Measurements from ENCODE around the gene KIF1C. TPM values are rescaled to one million over a fixed set of nuclear protein-coding genes. Genes with fewer than 3 reads are reported as not detected.

Gene KIF1C
- total and polyA plus RNA-seq, 9 of the 15 experiments (the other 6 are each of a cell fraction or from before 2014, with no cell fraction given) = 0.38 to 68.4 (median 25.1) TPM

- no peak for TF ChIP-seq REST (IDR thresholded peaks at IDR 0.05; ENCODE audit: borderline replicate concordance)
- peak; percentile 37; the same call in 1 of the 2 replicates for TF ChIP-seq REST (CRISPR knock-in tag; IDR thresholded peaks at IDR 0.05; ENCODE audit: low read depth)
- TF ChIP-seq TARDBP (IDR thresholded peaks at IDR 0.05) = no peak
- 0 out of 2 replicates have a peak, but pooled peaks have one; percentile 60 for TF ChIP-seq ZBTB17 (CRISPR knock-in tag; IDR thresholded peaks at IDR 0.05)
- TF ChIP-seq CREM (IDR thresholded peaks at IDR 0.05; ENCODE audit: low read depth) = peak; percentile 65
- no peak for TF ChIP-seq ZFP91 (CRISPR knock-in tag; IDR thresholded peaks at IDR 0.05)
- peak in 1 of 2 experiments; percentile 97; a peak in 2 of 4 replicates for TF ChIP-seq MLLT1 (IDR thresholded peaks at IDR 0.05)
- no peak for TF ChIP-seq MIER1 (IDR thresholded peaks at IDR 0.05; ENCODE audit: low read depth)
- TF ChIP-seq KDM2B (CRISPR knock-in tag; IDR thresholded peaks at IDR 0.05) = no peak
- TF ChIP-seq PRPF4 (IDR thresholded peaks at IDR 0.05; ENCODE audit: insufficient read depth, low read depth, low read length, poor library complexity, severe bottlenecking) = no peak
- TF ChIP-seq ZNF551 (CRISPR knock-in tag; IDR thresholded peaks at IDR 0.05) = no peak
- no peak for TF ChIP-seq ARHGAP35 (IDR thresholded peaks at IDR 0.05; ENCODE audit: partially characterized antibody)
- TF ChIP-seq ATF4 (CRISPR knock-in tag; IDR thresholded peaks at IDR 0.05) = no peak
Observed at GRCh38 chr17:4966844-4967538, 30.8 kb upstream of the KIF1C start (continued).

Data from K562 (cell line).